Neural cell (in vitro differentiated cells): Measurements from ENCODE around the gene GTSF1L. TPM values are rescaled to one million over a fixed set of nuclear protein-coding genes. Genes with fewer than 3 reads are reported as not detected.

Experiments
- H2AFZ ChIP-seq: fragments of 200-600, 300-800 bp; sonication (generic), shearing (Covaris generic); 2 replicates; pipeline ENCODE4 v1.6.0; 2014; ENCODE audit warnings: low read depth, mild to moderate bottlenecking, antibody characterized with exemption, low read length, moderate library complexity
- H3F3A ChIP-seq: fragments of 200-600 bp; shearing (Covaris generic); 2 replicates; pipeline ENCODE4 v1.6.1; 2016; ENCODE audit warnings: mild to moderate bottlenecking, moderate library complexity, mixed read lengths, antibody characterized with exemption, low read length; ENCODE audit not compliant: insufficient read depth, poor library complexity, severe bottlenecking
- H3K27ac ChIP-seq: fragments of 200-600, 300-800 bp; sonication (generic), shearing (Covaris generic); 2 replicates; pipeline ENCODE4 v1.5.1; 2014; ENCODE audit warnings: mild to moderate bottlenecking, low read length, moderate library complexity
- H3K27me3 ChIP-seq: fragments of 300-800, 200-600 bp; sonication (generic), shearing (Covaris generic); 2 replicates; pipeline ENCODE4 v1.6.0; 2014; ENCODE audit warnings: mild to moderate bottlenecking, low read depth, low read length, moderate library complexity; ENCODE audit not compliant: insufficient read depth
- H3K36me3 ChIP-seq: fragments of 300-800, 200-600 bp; sonication (generic), shearing (Covaris generic); 2 replicates; pipeline ENCODE4 v1.5.1; 2014; ENCODE audit warnings: mild to moderate bottlenecking, antibody characterized with exemption, low read length, moderate library complexity; ENCODE audit not compliant: insufficient read depth
- H3K4me2 ChIP-seq: fragments of 300-800, 200-600 bp; sonication (generic), shearing (Covaris generic); 2 replicates; pipeline ENCODE4 v1.6.0; 2014; ENCODE audit warnings: mild to moderate bottlenecking, low read length
- H3K4me3 ChIP-seq: fragments of 300-800, 200-600 bp; sonication (generic), shearing (Covaris generic); 2 replicates; pipeline ENCODE4 v1.5.1; 2014; ENCODE audit warnings: mild to moderate bottlenecking, low read length, moderate library complexity
- H3K79me2 ChIP-seq: fragments of 200-600 bp; shearing (Covaris generic); replicated peaks from 2 replicates; pipeline ENCODE4 v1.6.0; 2014; ENCODE audit warnings: mild to moderate bottlenecking, low read length, moderate library complexity; ENCODE audit not compliant: insufficient read depth
- H3K9ac ChIP-seq: fragments of 300-800, 200-600 bp; sonication (generic), shearing (Covaris generic); 2 replicates; pipeline ENCODE4 v1.6.1; 2016; ENCODE audit warnings: mild to moderate bottlenecking, low read length, mixed read lengths
- H3K9me2 ChIP-seq: fragments of 200-600 bp; shearing (Covaris generic); 2 replicates; pipeline ENCODE4 v1.6.1; 2016; ENCODE audit warnings: mild to moderate bottlenecking, low read length, mixed read lengths; ENCODE audit not compliant: insufficient read depth
- H3K9me3 ChIP-seq: fragments of 200-600, 300-800 bp; sonication (generic), shearing (Covaris generic); 2 replicates; pipeline ENCODE4 v1.6.1; 2016; ENCODE audit warnings: mild to moderate bottlenecking, mixed run types, low read length, moderate library complexity, mixed read lengths
- H4K20me1 ChIP-seq: fragments of 200-600 bp; shearing (Covaris generic); 2 replicates; pipeline ENCODE4 v1.6.1; 2016; ENCODE audit warnings: mild to moderate bottlenecking, mixed run types; ENCODE audit not compliant: insufficient read depth
- CTCF ChIP-seq: fragments of 450-650 bp; IDR thresholded peaks from 2 replicates; pipeline ENCODE4 v1.5.1; 2014; ENCODE audit warnings: antibody characterized with exemption, mild to moderate bottlenecking, moderate library complexity; ENCODE audit not compliant: poor library complexity, severe bottlenecking
- EP300 ChIP-seq: fragments of 450-650 bp; conservative IDR thresholded peaks from 2 replicates; pipeline ENCODE4 v1.6.1; 2014; ENCODE audit warnings: antibody characterized with exemption, mild to moderate bottlenecking, moderate library complexity; ENCODE audit not compliant: poor library complexity, severe bottlenecking
- MXI1 ChIP-seq: fragments of 450-650 bp; conservative IDR thresholded peaks from 2 replicates; pipeline ENCODE4 v1.6.1; 2014; ENCODE audit warnings: antibody characterized with exemption, mild to moderate bottlenecking; ENCODE audit not compliant: poor library complexity, severe bottlenecking
- POLR2AphosphoS5 ChIP-seq: IDR thresholded peaks from 2 replicates; pipeline ENCODE4 v1.6.1; 2012
- RAD21 ChIP-seq: fragments of 450-650 bp; conservative IDR thresholded peaks from 2 replicates; pipeline ENCODE4 v1.6.1; 2014; ENCODE audit warnings: antibody characterized with exemption, mild to moderate bottlenecking, moderate library complexity
- REST ChIP-seq: IDR thresholded peaks from 2 replicates; pipeline ENCODE4 v1.6.1; 2012; ENCODE audit warnings: borderline replicate concordance
- SMC3 ChIP-seq: fragments of 450-650 bp; conservative IDR thresholded peaks from 2 replicates; pipeline ENCODE4 v1.6.1; 2014; ENCODE audit warnings: antibody characterized with exemption, mild to moderate bottlenecking, moderate library complexity; ENCODE audit not compliant: poor library complexity
- TAF1 ChIP-seq: IDR thresholded peaks from 2 replicates; pipeline ENCODE4 v1.6.1; 2012; ENCODE audit warnings: low read depth
- polyA plus RNA-seq: library from polyadenylated mRNA; depleted of rRNA; stranded (reverse); fragments of >200 nt; gene quantifications from 2 replicates; pipeline ENCODE4 v1.2.3, GENCODE V29; 2014

The GTSF1L gene
- polyA plus RNA-seq, 1 donor from 2014 or later, result not detected

GRCh38 chr20:43766385-43766784 is 39.6 kb upstream of the GTSF1L start:
- Histone ChIP-seq H3K9me2 (no peaks in the 10 kb centered on the region), H3K9ac (peak overlapping the region; percentile 36), H3K27me3 (no peaks in the 10 kb centered on the region), H2AFZ (no peak overlapping the region), H3K27ac (peak overlapping the region; percentile 57), H3K36me3 (no peaks in the 10 kb centered on the region), H3K4me3 (peak overlapping the region; percentile 48), H3K4me2 (peak overlapping the region; percentile 16), H3F3A (no peaks in the 10 kb centered on the region), H3K9me3 (no peaks in the 10 kb centered on the region), H4K20me1 (no peaks in the 10 kb centered on the region), H3K79me2 (no peaks in the 10 kb centered on the region)
- TF ChIP-seq EP300 (no peak), CTCF (no peak)

GRCh38 chr20:43765916-43766315 is 39.1 kb upstream of the GTSF1L start:
- peak; percentile 38 for TF ChIP-seq RAD21
- TF ChIP-seq POLR2AphosphoS5, result peak; percentile 97
- TF ChIP-seq CTCF, result peak; percentile 20
- TF ChIP-seq EP300, result peak; percentile 65
- TF ChIP-seq TAF1, result no peak
- TF ChIP-seq SMC3, result no peak
- peak; percentile 61 for TF ChIP-seq MXI1
- TF ChIP-seq REST, result peak; percentile 60
- Histone ChIP-seq H4K20me1 (no peaks in the 10 kb centered on the region), H3K79me2 (no peaks in the 10 kb centered on the region), H2AFZ (no peak overlapping the region), H3K9ac (peak overlapping the region; percentile 36), H3F3A (no peaks in the 10 kb centered on the region), H3K9me3 (no peaks in the 10 kb centered on the region), H3K9me2 (no peaks in the 10 kb centered on the region), H3K4me2 (peak overlapping the region; percentile 32), H3K4me3 (peak overlapping the region; percentile 48), H3K36me3 (no peaks in the 10 kb centered on the region), H3K27me3 (no peaks in the 10 kb centered on the region), H3K27ac (peak overlapping the region; percentile 57)
